NCI-H146 (cell line): ENCODE data around the gene CXCR5.
A peak's percentile ranks its signal among the peaks of the same experiment; 100 is the strongest.

Experiments
- DNase-seq: peaks from one replicate; lab custom pipeline; 2025; lab: John Stamatoyannopoulos, UW

The CXCR5 gene

GRCh38 chr11:118927554-118928100, 43.9 kb downstream of the CXCR5 start:
- no peak for DNase-seq

GRCh38 chr11:118928101-118928869, 44.6 kb downstream of the CXCR5 start:
- DNase-seq = peak; percentile 86

GRCh38 chr11:118928870-118929500, 45.3 kb downstream of the CXCR5 start:
- DNase-seq = peak; percentile 55

- DNase-seq = peak; percentile 77
Observed at GRCh38 chr11:118929501-118930093, 45.9 kb downstream of the CXCR5 start.

GRCh38 chr11:118930094-118930712, 46.5 kb downstream of the CXCR5 start:
- DNase-seq = peak; percentile 96

GRCh38 chr11:118931571-118931970, 47.9 kb downstream of the CXCR5 start:
- DNase-seq = no peak

- DNase-seq = no peak
Observed at GRCh38 chr11:118933486-118933885, 49.8 kb downstream of the CXCR5 start.

GRCh38 chr11:118935376-118935775, 51.7 kb downstream of the CXCR5 start:
- DNase-seq = no peak

- DNase-seq = no peak
Observed at GRCh38 chr11:118938491-118939403, 55.1 kb downstream of the CXCR5 start.

- DNase-seq = no peak
Observed at GRCh38 chr11:118939404-118939915, 55.8 kb downstream of the CXCR5 start.

- DNase-seq = no peak
Observed at GRCh38 chr11:118939953-118940598, 56.4 kb downstream of the CXCR5 start.

GRCh38 chr11:118947091-118947490, 63.4 kb downstream of the CXCR5 start:
- no peak for DNase-seq
